Measurements from ENCODE around the gene TXNDC17.

GRCh38 chr17:6591599-6592158, 49.2 kb upstream of the TXNDC17 start:
- TF ChIP-seq CTCF (IDR thresholded peaks at IDR 0.05; ENCODE audit: low read depth, low read length) (no peak), MAX (IDR thresholded peaks at IDR 0.05; ENCODE audit: low read depth, low read length) (no peak), POLR2A (IDR thresholded peaks at IDR 0.05; ENCODE audit: extremely low read depth, insufficient read length) (no peak), MYC (IDR thresholded peaks at IDR 0.05; ENCODE audit: low read depth, low read length) (no peak)

All from NB4 (cell line).